Measurements from ENCODE around the gene MAP1B.
A peak's percentile ranks its signal among the peaks of the same experiment; 100 is the strongest.

Gene MAP1B

DNA sequence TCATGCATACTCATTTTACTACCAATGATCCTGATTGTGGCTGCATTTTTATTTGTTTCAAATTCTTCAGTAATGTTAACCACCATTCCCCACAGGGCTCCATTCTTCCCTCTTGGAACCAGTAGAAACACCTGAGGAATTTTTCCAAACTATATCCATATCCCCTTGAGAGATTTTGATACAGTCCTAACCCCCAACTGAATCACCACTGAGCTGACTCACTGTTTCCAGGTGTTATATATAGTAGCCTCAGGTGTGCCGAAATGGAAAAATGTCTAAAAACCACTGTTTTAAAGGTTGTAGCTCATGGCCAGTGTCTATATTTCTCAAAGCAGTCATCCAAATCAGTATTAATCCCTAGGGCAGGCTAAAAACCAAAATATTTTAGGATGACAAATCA lies 127.6 kb downstream of the MAP1B start:
- no peak for TF ChIP-seq CTCF (conservative IDR thresholded peaks at IDR 0.05; ENCODE audit: low read length)
- no peak for DNase-seq (ENCODE audit: low read depth)
- no peak overlapping the region for H3K4me3 ChIP-seq (ENCODE audit: low read length)

DNA sequence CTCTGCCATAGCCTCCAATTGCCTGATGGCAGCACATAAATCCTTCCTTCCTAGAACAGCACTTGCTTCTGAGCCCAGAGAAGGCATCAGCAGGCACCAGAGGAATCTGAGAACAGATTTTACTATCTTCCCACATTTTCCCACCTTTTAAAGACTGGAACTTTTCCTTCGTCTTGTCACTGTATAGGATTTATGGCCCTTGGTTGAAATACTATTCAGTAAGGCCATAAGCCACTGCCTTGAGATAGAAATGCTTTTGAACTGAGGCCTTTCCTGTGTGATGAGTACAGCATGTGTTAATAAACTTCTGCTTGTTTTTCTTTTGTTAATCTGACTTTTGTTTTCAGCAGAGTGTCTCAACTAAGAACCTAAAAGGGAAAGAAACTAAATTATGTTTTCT lies 128.4 kb downstream of the MAP1B start:
- peak; percentile 51 for DNase-seq (ENCODE audit: low read depth)
- no peak overlapping the region for H3K4me3 ChIP-seq (ENCODE audit: low read length)
- no peak for TF ChIP-seq CTCF (conservative IDR thresholded peaks at IDR 0.05; ENCODE audit: low read length)

- no peak for TF ChIP-seq CTCF (conservative IDR thresholded peaks at IDR 0.05; ENCODE audit: low read length)
- peak; percentile 37 for DNase-seq (ENCODE audit: low read depth)
- H3K4me3 ChIP-seq (ENCODE audit: low read length) = no peak overlapping the region
Measured at GRCh38 chr5:72237415-72237814, 130.1 kb downstream of the MAP1B start.

GRCh38 chr5:72237879-72238278 lies 130.6 kb downstream of the MAP1B start:
- no peak for TF ChIP-seq CTCF (conservative IDR thresholded peaks at IDR 0.05; ENCODE audit: low read length)
- H3K4me3 ChIP-seq (ENCODE audit: low read length) = no peak overlapping the region
- DNase-seq (ENCODE audit: low read depth) = no peak

- no peak for DNase-seq (ENCODE audit: low read depth)
- no peak for TF ChIP-seq CTCF (conservative IDR thresholded peaks at IDR 0.05; ENCODE audit: low read length)
- no peak overlapping the region for H3K4me3 ChIP-seq (ENCODE audit: low read length)
Measured at GRCh38 chr5:72238712-72239445, 131.6 kb downstream of the MAP1B start.

DNA sequence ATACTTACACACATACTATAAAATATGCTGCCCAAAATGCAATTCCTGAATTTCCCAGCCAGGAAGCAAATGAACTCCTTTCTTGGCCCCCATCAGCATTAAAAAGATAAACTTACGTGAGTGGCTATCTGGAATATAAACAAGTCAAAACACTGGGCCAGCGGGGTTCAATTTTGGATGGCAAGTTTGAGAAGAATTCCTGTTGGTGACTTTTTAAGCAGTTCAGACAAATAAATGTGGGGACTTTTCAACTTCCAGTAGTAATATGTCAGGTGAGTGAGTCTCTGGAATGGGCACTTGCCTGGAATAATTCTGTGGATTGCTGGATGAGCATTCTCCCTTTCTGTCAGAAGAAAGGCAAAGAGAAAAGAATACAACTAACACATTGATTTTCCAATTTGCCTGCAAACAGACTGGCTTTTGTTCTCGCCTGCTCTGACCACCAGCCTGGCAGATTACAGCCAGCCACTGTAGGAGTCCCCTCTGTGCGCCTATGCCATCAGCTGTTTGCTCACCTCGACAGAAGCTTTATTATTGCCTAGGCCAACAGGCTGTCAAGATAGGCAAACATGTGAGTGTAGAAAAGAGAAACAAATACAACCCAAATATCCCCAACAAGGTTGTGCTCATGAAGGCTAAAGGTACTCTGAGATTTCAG lies 134.2 kb downstream of the MAP1B start:
- no peak for TF ChIP-seq CTCF (conservative IDR thresholded peaks at IDR 0.05; ENCODE audit: low read length)
- DNase-seq (ENCODE audit: low read depth) = no peak
- H3K4me3 ChIP-seq (ENCODE audit: low read length) = no peak overlapping the region
